Activated CD4-positive, alpha-beta T cell treated with anti-CD3 and anti-CD28 coated beads for 24 hours (primary cell): Measurements from ENCODE around the gene E2F1.
A peak's percentile ranks its signal among the peaks of the same experiment; 100 is the strongest.

Experiments used
- DNase-seq, 2 donors: peaks; one replicate each; pipeline ENCODE4 v3.0.0-alpha.2; 2020; ENCODE audit warnings: low read depth in 2 of 2

Gene E2F1

GRCh38 chr20:33672426-33673113 is 13.6 kb downstream of the E2F1 start:
- DNase-seq, result no peak

- DNase-seq, result no peak
Measured at GRCh38 chr20:33671573-33672288, 14.5 kb downstream of the E2F1 start.

- no peak for DNase-seq
Measured at GRCh38 chr20:33670715-33671499, 15.3 kb downstream of the E2F1 start.

- no peak for DNase-seq
Measured at GRCh38 chr20:33669873-33670640, 16.1 kb downstream of the E2F1 start.

GRCh38 chr20:33669224-33669623 is 17.0 kb downstream of the E2F1 start:
- no peak for DNase-seq

- DNase-seq, result no peak
Measured at GRCh38 chr20:33668466-33669155, 17.6 kb downstream of the E2F1 start.

- DNase-seq, result peak; percentile 69
Measured at GRCh38 chr20:33667676-33668465, 18.3 kb downstream of the E2F1 start.

- DNase-seq, result peak in 1 of 2 donors; percentile 30
Measured at GRCh38 chr20:33667245-33667675, 18.9 kb downstream of the E2F1 start.

GRCh38 chr20:33666293-33667244 is 19.6 kb downstream of the E2F1 start, which contains the start of gene ACTL10:
TSS of gene ACTL10 (plus strand) at chr20:33666943. CDS start at chr20:33667498, 555 bp downstream.
- peak; percentile 75 to 87 for DNase-seq

GRCh38 chr20:33664762-33665144 is 21.4 kb downstream of the E2F1 start:
- DNase-seq, result no peak

- no peak for DNase-seq
Measured at GRCh38 chr20:33664085-33664761, 22.0 kb downstream of the E2F1 start.

GRCh38 chr20:33663161-33664084 is 22.8 kb downstream of the E2F1 start:
- DNase-seq, result peak; percentile 73 to 82

GRCh38 chr20:33662172-33662571 is 24.0 kb downstream of the E2F1 start, which contains the start of gene C20orf144:
TSS of gene C20orf144 (plus strand) at chr20:33662327. CDS start at chr20:33662346, 19 bp downstream.
- no peak for DNase-seq

GRCh38 chr20:33660685-33661058 is 25.5 kb downstream of the E2F1 start:
- DNase-seq, result no peak

GRCh38 chr20:33660035-33660684 is 26.0 kb downstream of the E2F1 start:
- DNase-seq, result no peak

- DNase-seq, result no peak
Measured at GRCh38 chr20:33659341-33660034, 26.7 kb downstream of the E2F1 start.
